SU-DHL-6 (cell line): ENCODE data around the gene TCF4.

Source experiments
- H2AFZ ChIP-seq: fragments of 200-600 bp; sonication (generic); 2 replicates; pipeline ENCODE4 v1.6.1; 2014; ENCODE audit warnings: low read depth, mild to moderate bottlenecking, moderate library complexity, mixed read lengths, antibody characterized with exemption, low read length; ENCODE audit not compliant: severe bottlenecking
- H3F3A ChIP-seq: fragments of 200-600 bp; shearing (Covaris generic); 2 replicates; pipeline ENCODE4 v1.6.0; 2016; ENCODE audit warnings: antibody characterized with exemption, mild to moderate bottlenecking; ENCODE audit not compliant: insufficient read depth
- H3K27ac ChIP-seq: fragments of 200-600 bp; sonication (generic); 2 replicates; pipeline ENCODE4 v1.5.1; 2016; ENCODE audit warnings: low read depth, mild to moderate bottlenecking, low read length, moderate library complexity, mixed read lengths
- H3K27me3 ChIP-seq: fragments of 200-600 bp; sonication (generic), shearing (Covaris generic); 2 replicates; pipeline ENCODE4 v1.6.0; 2014; ENCODE audit warnings: mild to moderate bottlenecking, low read length
- H3K36me3 ChIP-seq: fragments of 200-600 bp; sonication (generic); 2 replicates; pipeline ENCODE4 v1.6.1; 2014; ENCODE audit warnings: mild to moderate bottlenecking, low read length, mixed read lengths
- H3K4me2 ChIP-seq: fragments of 300-600, 200-600 bp; shearing (Covaris generic), sonication (generic); 2 replicates; pipeline ENCODE4 v1.6.0; 2014; ENCODE audit warnings: low read length, low read depth, mild to moderate bottlenecking; ENCODE audit not compliant: poor library complexity, severe bottlenecking
- H3K4me3 ChIP-seq: fragments of 200-600 bp; sonication (generic); 2 replicates; pipeline ENCODE4 v1.5.1; 2014; ENCODE audit warnings: antibody characterized with exemption, low read length, mild to moderate bottlenecking, mixed read lengths; ENCODE audit not compliant: insufficient read depth, poor library complexity, severe bottlenecking
- H3K79me2 ChIP-seq: fragments of 200-600 bp; sonication (generic); 2 replicates; pipeline ENCODE4 v1.6.1; 2014; ENCODE audit warnings: mild to moderate bottlenecking, low read length, moderate library complexity; ENCODE audit not compliant: insufficient read depth
- H3K9ac ChIP-seq: fragments of 200-600 bp; sonication (generic); 2 replicates; pipeline ENCODE4 v1.7.0; 2014; ENCODE audit warnings: mild to moderate bottlenecking, low read length
- H3K9me2 ChIP-seq: fragments of 200-600 bp; sonication (generic); replicated peaks from 2 replicates; pipeline ENCODE4 v1.6.1; 2014; ENCODE audit warnings: low read length; ENCODE audit not compliant: insufficient read depth
- H3K9me3 ChIP-seq: fragments of 200-600 bp; sonication (generic); 2 replicates; pipeline ENCODE4 v1.6.1; 2014; ENCODE audit warnings: low read length, mixed read lengths; ENCODE audit not compliant: insufficient read depth
- H4K20me1 ChIP-seq: fragments of 200-600 bp; sonication (generic); 2 replicates; pipeline ENCODE4 v1.6.1; 2014; ENCODE audit warnings: low read depth, mild to moderate bottlenecking, antibody characterized with exemption, low read length, moderate library complexity, mixed read lengths
- EZH2phosphoT487 ChIP-seq: fragments of 200-600 bp; sonication (generic), shearing (Covaris generic); conservative IDR thresholded peaks from 2 replicates; pipeline ENCODE4 v1.6.1; 2018; ENCODE audit warnings: mild to moderate bottlenecking, antibody characterized with exemption, low read length, moderate library complexity, mixed read lengths
- TF ChIP-seq, protein P1 (sequence below): fragments of 200-600 bp; sonication (generic); IDR thresholded peaks from one replicate; pipeline ENCODE4 v1.5.1; 2017; ENCODE audit warnings: antibody characterized with exemption, mild to moderate bottlenecking, low read length, moderate library complexity; ENCODE audit not compliant: insufficient read depth, poor library complexity, severe bottlenecking

The TCF4 gene

GRCh38 chr18:55261253-55261652 lies 326.7 kb downstream of the TCF4 start:
- Histone ChIP-seq H3K36me3 (no peaks in the 10 kb centered on the region), H4K20me1 (no peaks in the 10 kb centered on the region)
- TF ChIP-seq, protein P1, sequence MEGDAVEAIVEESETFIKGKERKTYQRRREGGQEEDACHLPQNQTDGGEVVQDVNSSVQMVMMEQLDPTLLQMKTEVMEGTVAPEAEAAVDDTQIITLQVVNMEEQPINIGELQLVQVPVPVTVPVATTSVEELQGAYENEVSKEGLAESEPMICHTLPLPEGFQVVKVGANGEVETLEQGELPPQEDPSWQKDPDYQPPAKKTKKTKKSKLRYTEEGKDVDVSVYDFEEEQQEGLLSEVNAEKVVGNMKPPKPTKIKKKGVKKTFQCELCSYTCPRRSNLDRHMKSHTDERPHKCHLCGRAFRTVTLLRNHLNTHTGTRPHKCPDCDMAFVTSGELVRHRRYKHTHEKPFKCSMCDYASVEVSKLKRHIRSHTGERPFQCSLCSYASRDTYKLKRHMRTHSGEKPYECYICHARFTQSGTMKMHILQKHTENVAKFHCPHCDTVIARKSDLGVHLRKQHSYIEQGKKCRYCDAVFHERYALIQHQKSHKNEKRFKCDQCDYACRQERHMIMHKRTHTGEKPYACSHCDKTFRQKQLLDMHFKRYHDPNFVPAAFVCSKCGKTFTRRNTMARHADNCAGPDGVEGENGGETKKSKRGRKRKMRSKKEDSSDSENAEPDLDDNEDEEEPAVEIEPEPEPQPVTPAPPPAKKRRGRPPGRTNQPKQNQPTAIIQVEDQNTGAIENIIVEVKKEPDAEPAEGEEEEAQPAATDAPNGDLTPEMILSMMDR, result no peak
- TF ChIP-seq EZH2phosphoT487, result no peak

GRCh38 chr18:55258088-55258487 lies 329.9 kb downstream of the TCF4 start:
- H3K9ac ChIP-seq, result no peak overlapping the region
- no peak overlapping the region for H2AFZ ChIP-seq
- H3F3A ChIP-seq, result no peaks in the 10 kb centered on the region
- no peaks in the 10 kb centered on the region for H3K27me3 ChIP-seq
- no peaks in the 10 kb centered on the region for H3K36me3 ChIP-seq
- no peak overlapping the region for H3K27ac ChIP-seq
- no peak overlapping the region for H3K4me2 ChIP-seq
- no peaks in the 10 kb centered on the region for H4K20me1 ChIP-seq
- H3K9me2 ChIP-seq, result no peaks in the 10 kb centered on the region
- no peaks in the 10 kb centered on the region for H3K79me2 ChIP-seq
- TF ChIP-seq, protein P1, result no peak
- TF ChIP-seq EZH2phosphoT487, result no peak
- no peak overlapping the region for H3K4me3 ChIP-seq
- no peaks in the 10 kb centered on the region for H3K9me3 ChIP-seq

More at GRCh38 chr18:55261253-55261652, 326.7 kb downstream of the TCF4 start:
- Histone ChIP-seq H3K4me3 (no peak overlapping the region), H3K79me2 (no peaks in the 10 kb centered on the region), H3K9ac (no peak overlapping the region), H3K4me2 (no peak overlapping the region), H3K9me2 (no peaks in the 10 kb centered on the region), H2AFZ (no peak overlapping the region), H3K27me3 (no peaks in the 10 kb centered on the region), H3K27ac (no peak overlapping the region), H3F3A (no peaks in the 10 kb centered on the region), H3K9me3 (no peaks in the 10 kb centered on the region)

DNA sequence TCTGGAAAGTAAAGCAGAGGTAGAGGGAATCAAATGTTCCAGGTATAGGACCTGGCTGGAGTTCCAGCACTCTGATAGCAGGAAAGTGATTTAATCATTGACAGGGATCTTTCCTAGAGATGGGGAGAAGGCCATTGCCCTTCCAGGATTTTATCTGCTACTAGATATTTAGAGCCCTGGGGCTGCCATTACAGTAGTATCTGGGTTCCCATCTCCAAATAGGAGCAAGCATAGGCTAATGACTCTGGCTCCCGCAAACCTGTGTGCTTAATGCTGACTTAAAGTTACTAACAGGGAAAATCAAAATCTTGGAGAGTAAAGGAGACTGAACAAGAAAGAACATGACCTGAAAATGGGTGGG lies 331.1 kb downstream of the TCF4 start:
- no peak overlapping the region for H3K4me3 ChIP-seq
- H3K9ac ChIP-seq, result no peak overlapping the region
- no peaks in the 10 kb centered on the region for H3K9me2 ChIP-seq
- no peaks in the 10 kb centered on the region for H3F3A ChIP-seq
- H3K27ac ChIP-seq, result no peak overlapping the region
- TF ChIP-seq, protein P1, result no peak
- TF ChIP-seq EZH2phosphoT487, result no peak
- H3K36me3 ChIP-seq, result no peaks in the 10 kb centered on the region
- H3K79me2 ChIP-seq, result no peaks in the 10 kb centered on the region
- H4K20me1 ChIP-seq, result no peaks in the 10 kb centered on the region
- no peaks in the 10 kb centered on the region for H3K27me3 ChIP-seq
- no peak overlapping the region for H3K4me2 ChIP-seq
- no peaks in the 10 kb centered on the region for H3K9me3 ChIP-seq
- H2AFZ ChIP-seq, result no peak overlapping the region
